Peyer's patch (tissue), 4 donors: Measurements from ENCODE around the gene JAGN1. TPM values are rescaled to one million over a fixed set of nuclear protein-coding genes. Genes with fewer than 3 reads are reported as not detected.

ENCODE experiments used
- DNase-seq, 3 donors: peaks; one replicate each; pipeline ENCODE4 v3.0.0-alpha.2; 2017 to 2019
- H3K27ac ChIP-seq, 4 donors: fragments of 200-600 bp; sonication (generic); one replicate each; pipeline ENCODE4 v1.5.1; 2016 to 2019
- H3K27me3 ChIP-seq, 2 donors: fragments of 200-600 bp; sonication (generic); one replicate each; pipeline ENCODE4 v1.5.1; 2019
- H3K36me3 ChIP-seq, 3 donors: fragments of 200-600 bp; sonication (generic); one replicate each; pipeline ENCODE4 v1.5.1; 2016 to 2019
- H3K4me1 ChIP-seq, 4 donors: fragments of 200-600 bp; sonication (generic); one replicate each; pipeline ENCODE4 v1.5.1; 2016 to 2019
- H3K4me3 ChIP-seq, 4 donors: fragments of 200-600 bp; sonication (generic); 1 replicate in 3 of 4; 2 replicates in 1 of 4; pipeline ENCODE4 v1.5.1; 2016 to 2019; ENCODE audit warnings: mild to moderate bottlenecking in 1 of 4
- H3K9me3 ChIP-seq, 4 donors: fragments of 200-600 bp; sonication (generic); one replicate each; pipeline ENCODE4 v1.5.1; 2016 to 2019; ENCODE audit warnings: mild to moderate bottlenecking in 1 of 4
- CTCF ChIP-seq, 6 experiments: fragments of 450-650 bp in 4 of 6; fragments of 200-600 bp in 2 of 6; sonication (generic) in 1 of 6; IDR thresholded peaks; one replicate each; pipeline ENCODE4 v1.5.1; 2017 to 2019; ENCODE audit warnings: antibody characterized with exemption in 6 of 6, mild to moderate bottlenecking in 3 of 6, moderate library complexity in 1 of 6
- POLR2A ChIP-seq, 2 donors: fragments of 450-650 bp; IDR thresholded peaks; one replicate each; pipeline ENCODE4 v1.5.1; 2017; ENCODE audit warnings: antibody characterized with exemption in 2 of 2, mild to moderate bottlenecking in 2 of 2, moderate library complexity in 2 of 2
- total RNA-seq, 4 donors: library from RNA; depleted of rRNA; stranded (reverse); fragments of >200 nt; gene quantifications; one replicate each; pipeline ENCODE4 v1.1.0, GENCODE V29; 2016

The JAGN1 gene
- total RNA-seq, 4 donors from 2014 or later, result 23.9 to 46.5 (median 41.9) TPM

- H3K9me3 ChIP-seq, result no peaks in the 10 kb centered on the region
- no peak for DNase-seq
- peak overlapping the region in 2 of 4 donors; percentile 47 to 71 for H3K4me3 ChIP-seq
- peak overlapping the region in 1 of 4 donors; percentile 95 for H3K27ac ChIP-seq
- H3K27me3 ChIP-seq, result no peaks in the 10 kb centered on the region
- peaks cover 0 to 11% (median 0%) of the 10 kb centered on the region in 3 donors for H3K36me3 ChIP-seq
- H3K4me1 ChIP-seq, result peaks cover 0 to 24% (median 4%) of the 10 kb centered on the region in 4 donors
- TF ChIP-seq POLR2A (IDR thresholded peaks at IDR 0.05), result no peak
- no peak for TF ChIP-seq CTCF (IDR thresholded peaks at IDR 0.05)
Observed at GRCh38 chr3:9903904-9904303, 13.5 kb downstream of the JAGN1 start.

GRCh38 chr3:9906480-9906879 lies 16.1 kb downstream of the JAGN1 start:
- Histone ChIP-seq H3K27me3 (no peaks in the 10 kb centered on the region), H3K4me3 (no peak overlapping the region), H3K27ac (no peak overlapping the region), H3K4me1 (peaks cover 0 to 16% (median 3%) of the 10 kb centered on the region in 4 donors), H3K36me3 (peaks cover 0 to 31% (median 0%) of the 10 kb centered on the region in 3 donors), H3K9me3 (no peaks in the 10 kb centered on the region)
- TF ChIP-seq POLR2A (IDR thresholded peaks at IDR 0.05) (no peak), CTCF (IDR thresholded peaks at IDR 0.05) (no peak)
- no peak for DNase-seq

- Histone ChIP-seq H3K9me3 (no peaks in the 10 kb centered on the region), H3K4me3 (no peak overlapping the region), H3K36me3 (peaks cover 0 to 36% (median 0%) of the 10 kb centered on the region in 3 donors), H3K27ac (peak overlapping the region in 1 of 4 donors; percentile 50), H3K27me3 (no peaks in the 10 kb centered on the region), H3K4me1 (peaks cover 0 to 23% (median 0%) of the 10 kb centered on the region in 4 donors)
- peak in 1 of 3 donors; percentile 62 for DNase-seq
- no peak for TF ChIP-seq CTCF (IDR thresholded peaks at IDR 0.05)
- no peak for TF ChIP-seq POLR2A (IDR thresholded peaks at IDR 0.05)
Observed at GRCh38 chr3:9908286-9908685, 17.9 kb downstream of the JAGN1 start.

GRCh38 chr3:9909221-9910013 lies 19.0 kb downstream of the JAGN1 start:
- H3K27me3 ChIP-seq, result no peaks in the 10 kb centered on the region
- DNase-seq, result no peak
- no peak overlapping the region for H3K4me3 ChIP-seq
- TF ChIP-seq POLR2A (IDR thresholded peaks at IDR 0.05) (no peak), CTCF (IDR thresholded peaks at IDR 0.05) (no peak)
- peaks cover 0 to 27% (median 1%) of the 10 kb centered on the region in 4 donors for H3K4me1 ChIP-seq
- no peak overlapping the region for H3K27ac ChIP-seq
- H3K36me3 ChIP-seq, result peaks cover 0 to 36% (median 0%) of the 10 kb centered on the region in 3 donors
- H3K9me3 ChIP-seq, result no peaks in the 10 kb centered on the region

- peaks cover 0 to 33% (median 0%) of the 10 kb centered on the region in 3 donors for H3K36me3 ChIP-seq
- no peaks in the 10 kb centered on the region for H3K27me3 ChIP-seq
- TF ChIP-seq POLR2A (IDR thresholded peaks at IDR 0.05) (no peak), CTCF (IDR thresholded peaks at IDR 0.05) (no peak)
- peaks cover 3 to 50% (median 15%) of the 10 kb centered on the region in 4 donors for H3K4me1 ChIP-seq
- H3K4me3 ChIP-seq, result no peak overlapping the region
- no peak for DNase-seq
- H3K27ac ChIP-seq, result no peak overlapping the region
- H3K9me3 ChIP-seq, result no peaks in the 10 kb centered on the region
Observed at GRCh38 chr3:9911863-9912262, 21.5 kb downstream of the JAGN1 start.
